HG03135 (cell line): ENCODE data around the gene PHF19.

Experiments
- ATAC-seq: cut with Tn5 transposase; IDR thresholded peaks from one replicate; pipeline ENCODE4 v1.9.1; 2021; ENCODE audit warnings: mild to moderate bottlenecking, moderate library complexity; ENCODE audit not compliant: unreplicated experiment

Gene PHF19

DNA sequence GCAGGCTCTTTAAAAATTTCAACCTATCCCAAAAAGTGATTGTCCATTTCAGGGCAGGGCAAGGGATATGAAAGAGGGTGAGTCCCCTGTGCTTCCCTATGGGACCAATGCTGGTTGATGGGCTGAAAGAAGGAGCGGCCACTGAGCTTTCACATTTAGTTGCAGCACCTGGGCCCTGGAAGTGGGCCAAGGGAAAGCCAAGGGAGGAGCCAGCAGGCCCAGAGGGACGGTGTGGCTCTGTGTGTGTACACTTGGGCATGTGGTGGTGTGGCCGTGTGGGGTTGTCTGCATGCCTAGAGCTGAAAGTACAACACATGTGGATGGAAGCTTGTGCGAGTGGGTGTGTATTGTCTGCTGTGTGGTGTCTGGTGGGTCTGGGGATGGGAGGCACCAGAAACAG is 20.3 kb downstream of the PHF19 start:
- no peak for ATAC-seq

GRCh38 chr9:120855827-120856670 is 20.9 kb downstream of the PHF19 start:
- ATAC-seq: no peak

DNA sequence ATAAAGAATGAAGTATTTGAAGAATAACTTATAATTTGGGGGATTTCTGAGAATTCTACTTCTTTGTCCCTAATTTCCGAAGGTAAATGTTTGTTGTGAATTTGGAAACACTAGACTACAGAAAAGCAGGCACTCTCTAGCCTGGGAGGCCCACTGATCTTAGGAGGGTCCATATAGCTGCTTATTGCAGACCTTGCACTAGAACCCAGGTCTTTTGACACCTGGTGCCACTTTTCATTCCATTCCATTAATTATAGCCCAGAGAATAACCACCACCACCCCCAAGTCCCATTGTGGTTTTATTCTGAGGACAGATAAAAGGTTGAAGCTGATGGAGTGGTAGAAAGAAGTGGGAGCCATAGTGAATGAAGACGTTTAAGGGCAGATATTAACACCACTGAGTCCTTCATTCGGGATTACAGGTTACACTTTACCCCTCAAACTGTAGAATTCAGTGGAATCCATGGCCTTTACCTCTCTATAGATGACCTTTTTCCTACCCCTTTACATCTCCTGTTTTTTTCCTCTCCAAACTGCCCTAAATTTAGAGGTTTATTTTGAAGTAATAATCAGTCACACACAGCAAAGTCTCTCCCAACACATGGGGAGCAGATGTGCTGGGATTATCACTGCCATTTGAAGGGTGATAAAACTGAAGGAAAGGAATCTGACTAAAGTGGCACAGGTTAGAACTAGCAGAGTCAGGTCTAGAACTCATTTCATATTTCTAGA is 22.2 kb downstream of the PHF19 start:
- ATAC-seq: no peak

DNA sequence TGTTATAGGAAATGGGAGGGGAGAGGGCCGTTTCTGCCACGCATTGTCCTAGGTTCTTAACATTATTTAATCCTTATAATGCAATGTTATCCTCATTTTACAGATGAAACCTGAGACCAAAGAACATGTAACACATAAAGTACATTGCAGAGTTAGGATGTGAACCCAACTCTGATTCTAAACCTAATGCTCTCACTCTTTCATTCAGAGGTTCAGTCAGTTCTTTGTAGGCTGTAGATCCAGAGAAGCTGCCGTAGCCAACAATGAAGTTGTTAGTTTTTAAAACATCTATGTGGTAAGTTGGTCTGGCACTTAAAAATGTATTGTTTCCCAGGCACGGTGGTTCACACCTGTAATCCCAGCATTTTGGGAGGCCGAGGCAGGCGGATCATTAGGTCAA is 23.8 kb downstream of the PHF19 start:
- no peak for ATAC-seq

GRCh38 chr9:120852240-120853010 is 24.6 kb downstream of the PHF19 start:
- ATAC-seq: no peak

- no peak for ATAC-seq
Measured at GRCh38 chr9:120851449-120851848, 25.5 kb downstream of the PHF19 start.

DNA sequence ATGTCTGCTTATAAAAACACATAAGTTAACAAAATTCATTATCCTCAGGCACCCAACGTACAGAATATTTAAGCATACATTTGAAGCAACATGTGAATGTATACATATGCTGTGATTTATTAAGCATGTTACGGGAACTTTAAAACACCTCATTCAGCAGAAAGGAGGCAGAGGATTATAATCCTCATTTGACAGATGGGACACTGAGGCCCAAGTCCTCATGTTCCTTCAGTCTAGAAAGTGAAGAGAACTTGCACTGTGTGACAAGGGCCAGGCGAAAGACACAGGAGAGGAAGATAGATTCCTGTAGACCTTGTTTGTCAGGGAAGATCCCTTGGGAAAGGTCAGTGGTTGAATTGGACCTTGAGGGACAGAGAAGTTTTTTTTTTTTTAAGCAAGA is 26.7 kb downstream of the PHF19 start:
- no peak for ATAC-seq

GRCh38 chr9:120846906-120847305 is 30.1 kb downstream of the PHF19 start:
- ATAC-seq: no peak

DNA sequence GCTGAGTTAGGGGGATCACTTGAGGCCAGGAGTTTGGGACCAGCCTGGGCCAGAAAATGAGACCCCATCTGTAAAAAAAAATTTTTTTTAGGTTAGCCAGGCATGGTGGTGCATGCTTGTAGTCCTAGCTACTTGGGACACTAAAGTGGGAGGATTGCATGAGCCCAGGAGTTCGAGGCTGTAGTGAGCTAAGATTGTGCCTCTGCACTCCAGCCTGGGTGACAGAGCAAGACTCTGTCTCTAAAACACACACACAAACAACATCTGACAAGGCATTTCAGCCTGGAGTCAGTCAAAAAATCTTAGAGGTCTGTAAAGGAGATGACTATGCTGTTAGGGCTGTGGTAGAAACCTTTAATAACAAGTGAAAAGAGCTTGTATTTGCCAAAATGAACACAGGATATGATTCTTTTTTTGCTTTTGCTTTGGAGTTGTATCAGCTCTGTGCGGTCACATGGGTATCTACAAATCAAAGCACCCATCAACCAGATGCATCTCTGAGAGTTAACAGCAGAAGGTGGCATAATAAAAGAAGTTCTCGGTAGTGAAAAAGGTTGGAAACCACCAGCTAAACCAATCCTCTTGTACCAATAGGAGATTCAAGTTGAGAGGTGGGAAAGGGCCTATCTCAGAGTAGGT is 30.6 kb downstream of the PHF19 start:
- no peak for ATAC-seq

GRCh38 chr9:120845255-120845654 is 31.7 kb downstream of the PHF19 start:
- ATAC-seq: no peak

GRCh38 chr9:120842685-120843485 is 34.1 kb downstream of the PHF19 start, which contains the start of gene PSMD5:
Gene PSMD5 (minus strand): TSS chr9:120842922. CDS start chr9:120842909, 13 bp downstream.
- ATAC-seq: peak; percentile 99

DNA sequence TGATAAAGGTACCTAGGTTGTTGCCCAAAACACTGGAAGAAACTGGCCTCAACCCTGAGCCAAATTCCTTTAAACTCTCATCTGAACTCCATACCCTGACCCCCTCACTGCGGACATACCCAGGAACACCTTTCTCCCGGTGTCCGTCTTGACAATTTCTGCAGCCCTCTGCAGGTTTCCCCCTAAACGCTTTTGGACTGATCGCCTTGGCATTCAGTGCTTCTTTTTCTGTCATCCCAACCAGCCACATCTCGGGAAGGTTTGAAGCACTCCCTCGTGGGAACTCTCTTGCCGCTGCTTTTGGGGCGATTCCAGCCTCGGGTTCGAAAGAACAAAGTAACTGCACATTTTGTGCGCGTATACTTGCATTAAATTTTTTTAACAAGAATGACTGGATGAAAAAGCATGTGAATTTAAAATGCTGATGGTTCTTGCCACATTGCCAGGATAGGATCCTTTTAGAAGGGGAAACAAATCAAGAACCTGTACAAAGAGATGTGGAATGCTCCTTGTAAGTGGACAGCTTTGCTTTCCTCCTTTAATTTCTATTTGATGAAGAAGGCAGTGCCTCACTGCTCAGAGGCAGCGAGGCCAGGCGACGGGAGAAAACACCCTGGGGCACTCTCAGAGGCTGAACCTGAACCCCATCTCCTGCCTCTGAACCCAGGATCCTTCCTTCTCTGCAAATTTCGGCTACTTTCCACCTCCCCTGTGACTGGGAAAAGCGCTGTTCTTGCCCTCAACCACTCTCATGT is 34.9 kb downstream of the PHF19 start:
- ATAC-seq: peak; percentile 13

- ATAC-seq: no peak
Measured at GRCh38 chr9:120839146-120839545, 37.8 kb downstream of the PHF19 start.

DNA sequence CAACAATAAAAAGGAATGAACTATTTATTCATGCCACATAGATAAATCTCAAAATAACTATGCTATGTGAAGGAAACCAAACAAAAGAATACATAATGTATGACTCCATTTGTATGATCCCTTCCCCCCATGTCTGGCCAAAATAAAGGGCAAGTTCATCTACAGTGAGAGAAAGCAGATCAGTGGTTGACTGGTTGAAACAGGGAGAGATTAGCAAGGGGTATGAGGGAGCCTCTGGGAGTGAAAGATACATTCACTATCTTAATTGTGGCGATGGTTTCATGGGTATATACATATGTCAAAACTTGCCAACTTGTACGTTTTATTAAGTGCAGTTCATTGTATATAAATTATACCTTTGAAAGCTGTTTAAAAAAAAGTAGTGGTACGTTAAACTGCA is 39.1 kb downstream of the PHF19 start:
- ATAC-seq: no peak

- no peak for ATAC-seq
Measured at GRCh38 chr9:120833325-120833724, 43.7 kb downstream of the PHF19 start.

- no peak for ATAC-seq
Measured at GRCh38 chr9:120832807-120833206, 44.2 kb downstream of the PHF19 start.

GRCh38 chr9:120830865-120831264 is 46.1 kb downstream of the PHF19 start:
- no peak for ATAC-seq

GRCh38 chr9:120830151-120830550 is 46.8 kb downstream of the PHF19 start:
- ATAC-seq: no peak

DNA sequence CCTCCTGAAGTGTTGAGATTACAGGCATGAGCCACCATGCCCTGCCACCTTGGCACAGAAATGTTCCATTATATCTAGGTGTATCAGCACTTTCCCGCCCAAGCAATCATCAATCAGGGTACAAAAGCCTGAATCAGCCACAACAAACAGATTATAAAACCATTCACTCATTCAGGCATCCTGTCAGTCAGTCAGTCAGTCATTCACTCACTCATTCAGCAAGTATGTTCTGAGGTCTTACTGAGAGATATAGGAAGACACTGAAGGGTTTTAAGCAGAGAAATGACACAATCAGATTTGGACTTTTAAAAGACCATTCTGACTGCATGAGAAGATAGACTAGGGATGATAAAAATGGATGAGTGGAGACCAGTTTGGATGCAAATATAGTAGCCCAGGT is 47.3 kb downstream of the PHF19 start:
- no peak for ATAC-seq
